Ishikawa (cell line): Measurements from ENCODE around the gene TJAP1.
A peak's percentile ranks its signal among the peaks of the same experiment; 100 is the strongest.

ENCODE experiments used
- CEBPB ChIP-seq: IDR thresholded peaks from 2 replicates; pipeline ENCODE4 v1.6.1; 2012
- CREB1 ChIP-seq: IDR thresholded peaks from 2 replicates; pipeline ENCODE4 v1.6.1; 2012; ENCODE audit warnings: low read depth
- EGR1 ChIP-seq: IDR thresholded peaks from 2 replicates; pipeline ENCODE4 v1.6.1; 2012
- EP300 ChIP-seq: IDR thresholded peaks from 2 replicates; pipeline ENCODE4 v1.6.1; 2012; ENCODE audit warnings: borderline replicate concordance
- FOXM1 ChIP-seq: IDR thresholded peaks from 2 replicates; pipeline ENCODE4 v1.6.1; 2012; ENCODE audit warnings: low read depth, borderline replicate concordance
- MAX ChIP-seq: IDR thresholded peaks from 2 replicates; pipeline ENCODE4 v1.6.1; 2012
- NFIC ChIP-seq: IDR thresholded peaks from 2 replicates; pipeline ENCODE4 v1.6.1; 2012
- RAD21 ChIP-seq: IDR thresholded peaks from 2 replicates; pipeline ENCODE4 v1.6.1; 2012; ENCODE audit warnings: low read depth
- REST ChIP-seq: IDR thresholded peaks from 2 replicates; pipeline ENCODE4 v1.6.1; 2012; ENCODE audit warnings: low read depth, mild to moderate bottlenecking
- TAF1 ChIP-seq: IDR thresholded peaks from 2 replicates; pipeline ENCODE4 v1.6.1; 2012; ENCODE audit warnings: low read depth, mild to moderate bottlenecking
- TCF12 ChIP-seq: IDR thresholded peaks from 2 replicates; pipeline ENCODE4 v1.6.1; 2012; ENCODE audit warnings: low read depth
- TEAD4 ChIP-seq: IDR thresholded peaks from 2 replicates; pipeline ENCODE4 v1.6.1; 2012
- USF1 ChIP-seq: IDR thresholded peaks from 2 replicates; pipeline ENCODE4 v1.6.1; 2012
- YY1 ChIP-seq: IDR thresholded peaks from 2 replicates; pipeline ENCODE4 v1.6.1; 2012; ENCODE audit warnings: low read depth
- ZBTB7A ChIP-seq: IDR thresholded peaks from 2 replicates; pipeline ENCODE4 v1.6.1; 2012; ENCODE audit warnings: low read depth

TJAP1 gene

GRCh38 chr6:43491750-43492661, 14.6 kb downstream of the TJAP1 start:
- TF ChIP-seq REST, result no peak
- no peak for TF ChIP-seq YY1
- peak; percentile 18; the same call in 1 of the 2 replicates for TF ChIP-seq NFIC
- no peak for TF ChIP-seq TCF12
- 0 out of 2 replicates have a peak, but pooled peaks have one; percentile 30 for TF ChIP-seq TEAD4

- TF ChIP-seq NFIC (no peak), USF1 (no peak), YY1 (no peak), REST (peak; percentile 42; the same call in 1 of the 2 replicates), CEBPB (no peak)
Observed at GRCh38 chr6:43492673-43493072, 15.3 kb downstream of the TJAP1 start.

- TF ChIP-seq RAD21 (no peak), REST (no peak), CREB1 (no peak), TAF1 (no peak), YY1 (no peak), NFIC (no peak), FOXM1 (no peak), MAX (no peak), TEAD4 (no peak), TCF12 (no peak), EGR1 (no peak), CEBPB (no peak), EP300 (no peak), USF1 (no peak)
Observed at GRCh38 chr6:43493230-43493629, 15.9 kb downstream of the TJAP1 start.

GRCh38 chr6:43493833-43494232, 16.5 kb downstream of the TJAP1 start:
- TF ChIP-seq TEAD4, result no peak
- TF ChIP-seq EP300, result no peak
- TF ChIP-seq TAF1, result no peak
- TF ChIP-seq REST, result no peak
- TF ChIP-seq ZBTB7A, result no peak
- TF ChIP-seq YY1, result no peak
